ENCODE data around the gene GABRB1.

Gene GABRB1

GRCh38 chr4:47209833-47210232 is 178.5 kb downstream of the GABRB1 start:
- Histone ChIP-seq H3K79me2 (ENCODE audit: insufficient read depth, low read length) (no peaks in the 10 kb centered on the region), H3K27me3 (ENCODE audit: insufficient read depth, low read length, poor library complexity, severe bottlenecking) (no peaks in the 10 kb centered on the region), H3K9ac (ENCODE audit: low read depth, low read length, poor library complexity, severe bottlenecking) (no peak overlapping the region), H3K9me2 (replicated peaks; ENCODE audit: low read depth, low read length) (no peaks in the 10 kb centered on the region), H3K4me1 (ENCODE audit: insufficient read depth, low read length, poor library complexity, severe bottlenecking) (no peaks in the 10 kb centered on the region), H3K36me3 (ENCODE audit: insufficient read depth, low read length) (no peaks in the 10 kb centered on the region), H2AFZ (ENCODE audit: low read length) (no peak overlapping the region), H3K9me3 (ENCODE audit: insufficient read depth, low read depth, low read length) (no peaks in the 10 kb centered on the region), H3K4me3 (ENCODE audit: low read length, poor library complexity, severe bottlenecking) (no peak overlapping the region), H3K4me2 (ENCODE audit: low read depth, low read length, poor library complexity, severe bottlenecking) (no peak overlapping the region), H3F3A (ENCODE audit: low read depth) (no peaks in the 10 kb centered on the region), H4K20me1 (ENCODE audit: insufficient read depth, low read length, poor library complexity, severe bottlenecking) (no peaks in the 10 kb centered on the region)
- no peak for TF ChIP-seq EZH2phosphoT487 (IDR thresholded peaks at IDR 0.05; ENCODE audit: borderline replicate concordance)
- TF ChIP-seq CTCF (conservative IDR thresholded peaks at IDR 0.05; ENCODE audit: low read length), result no peak

GRCh38 chr4:47210828-47211227 is 179.5 kb downstream of the GABRB1 start:
- H3K4me1 ChIP-seq (ENCODE audit: insufficient read depth, low read length, poor library complexity, severe bottlenecking), result no peaks in the 10 kb centered on the region
- H3K9ac ChIP-seq (ENCODE audit: low read depth, low read length, poor library complexity, severe bottlenecking), result no peak overlapping the region
- H3K4me3 ChIP-seq (ENCODE audit: low read length, poor library complexity, severe bottlenecking), result no peak overlapping the region
- no peaks in the 10 kb centered on the region for H3K36me3 ChIP-seq (ENCODE audit: insufficient read depth, low read length)
- H3K27me3 ChIP-seq (ENCODE audit: insufficient read depth, low read length, poor library complexity, severe bottlenecking), result no peaks in the 10 kb centered on the region
- H3F3A ChIP-seq (ENCODE audit: low read depth), result no peaks in the 10 kb centered on the region
- H4K20me1 ChIP-seq (ENCODE audit: insufficient read depth, low read length, poor library complexity, severe bottlenecking), result no peaks in the 10 kb centered on the region
- TF ChIP-seq CTCF (conservative IDR thresholded peaks at IDR 0.05; ENCODE audit: low read length), result no peak
- no peak for TF ChIP-seq EZH2phosphoT487 (IDR thresholded peaks at IDR 0.05; ENCODE audit: borderline replicate concordance)
- no peaks in the 10 kb centered on the region for H3K79me2 ChIP-seq (ENCODE audit: insufficient read depth, low read length)
- no peak overlapping the region for H3K4me2 ChIP-seq (ENCODE audit: low read depth, low read length, poor library complexity, severe bottlenecking)
- no peak overlapping the region for H2AFZ ChIP-seq (ENCODE audit: low read length)
- no peaks in the 10 kb centered on the region for H3K9me2 ChIP-seq (replicated peaks; ENCODE audit: low read depth, low read length)
- no peaks in the 10 kb centered on the region for H3K9me3 ChIP-seq (ENCODE audit: insufficient read depth, low read depth, low read length)

GRCh38 chr4:47213106-47213505 is 181.7 kb downstream of the GABRB1 start:
- Histone ChIP-seq H3K4me1 (ENCODE audit: insufficient read depth, low read length, poor library complexity, severe bottlenecking) (no peaks in the 10 kb centered on the region), H3K4me2 (ENCODE audit: low read depth, low read length, poor library complexity, severe bottlenecking) (no peak overlapping the region), H3K9ac (ENCODE audit: low read depth, low read length, poor library complexity, severe bottlenecking) (no peak overlapping the region), H3K4me3 (ENCODE audit: low read length, poor library complexity, severe bottlenecking) (no peak overlapping the region), H3K27me3 (ENCODE audit: insufficient read depth, low read length, poor library complexity, severe bottlenecking) (no peaks in the 10 kb centered on the region), H4K20me1 (ENCODE audit: insufficient read depth, low read length, poor library complexity, severe bottlenecking) (no peaks in the 10 kb centered on the region), H3K36me3 (ENCODE audit: insufficient read depth, low read length) (no peaks in the 10 kb centered on the region), H3K9me2 (replicated peaks; ENCODE audit: low read depth, low read length) (no peaks in the 10 kb centered on the region), H3K79me2 (ENCODE audit: insufficient read depth, low read length) (no peaks in the 10 kb centered on the region), H2AFZ (ENCODE audit: low read length) (no peak overlapping the region), H3F3A (ENCODE audit: low read depth) (no peaks in the 10 kb centered on the region), H3K9me3 (ENCODE audit: insufficient read depth, low read depth, low read length) (no peaks in the 10 kb centered on the region)
- TF ChIP-seq CTCF (conservative IDR thresholded peaks at IDR 0.05; ENCODE audit: low read length), result no peak
- TF ChIP-seq EZH2phosphoT487 (IDR thresholded peaks at IDR 0.05; ENCODE audit: borderline replicate concordance), result no peak

Measured in Loucy (cell line).